NT2/D1 (cell line): ENCODE measurements around the gene RALA.

Experiments
- SUZ12 ChIP-seq: IDR thresholded peaks from 2 replicates; pipeline ENCODE4 v1.6.1; 2011; ENCODE audit not compliant: insufficient read length, insufficient read depth; ENCODE audit errors: extremely low read depth
- YY1 ChIP-seq: IDR thresholded peaks from 2 replicates; pipeline ENCODE4 v1.6.1; 2011; ENCODE audit not compliant: insufficient read length, insufficient read depth

DNA sequence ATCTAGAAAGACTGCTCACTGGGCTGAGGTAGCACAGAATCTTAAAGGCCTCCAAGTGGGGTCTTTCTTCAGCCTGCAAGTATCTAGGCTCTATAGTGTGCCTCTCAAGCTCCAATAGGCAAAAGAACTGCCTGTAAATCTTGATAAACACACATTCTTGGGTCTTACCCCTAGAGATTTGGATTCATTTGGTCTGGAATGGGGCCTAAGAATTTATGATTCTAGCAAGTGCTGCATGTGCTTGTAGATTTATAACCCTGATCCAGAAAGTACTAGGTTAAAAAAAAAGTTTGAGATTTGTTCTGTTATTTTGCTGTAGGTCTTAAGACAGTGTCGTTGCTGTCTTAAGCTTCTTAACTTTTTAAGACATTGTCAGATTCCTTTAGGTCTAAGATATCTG lies 74.1 kb downstream of the RALA start:
- no peak for TF ChIP-seq SUZ12
- no peak for TF ChIP-seq YY1
